ENCODE results near the gene MEIS2.

Gene MEIS2

GRCh38 chr15:37100109-37100965 lies at the start of gene MEIS2:
Gene MEIS2 (minus strand): TSS chr15:37100549. CDS start chr15:37099466, 1,083 bp downstream.
- peak within 1 kb of the TSS; percentile 94 for H3K27ac ChIP-seq (ENCODE audit: low read length)
- H3K9me3 ChIP-seq (ENCODE audit: control insufficient read depth in 2 of 2, low read length in 2 of 2), result no peaks in the 10 kb centered on the region
- peak within 1 kb of the TSS; percentile 93 to 95 for H3K9ac ChIP-seq (ENCODE audit: low read length in 2 of 2)
- peaks cover 20% of the 10 kb centered on the region for H3K4me1 ChIP-seq (ENCODE audit: control insufficient read depth, insufficient read depth, low read length)
- H3K4me3 ChIP-seq (ENCODE audit: low read length in 2 of 2), result peak within 1 kb of the TSS; percentile 91 to 96
- H3K27me3 ChIP-seq (ENCODE audit: control insufficient read depth in 1 of 2, insufficient read depth in 2 of 2, low read length in 2 of 2), result no peaks in the 10 kb centered on the region
- no peaks in the 10 kb centered on the region for H3K36me3 ChIP-seq (ENCODE audit: control insufficient read depth in 2 of 2, insufficient read depth in 2 of 2, low read length in 2 of 2)

- H3K9me3 ChIP-seq (ENCODE audit: control insufficient read depth in 2 of 2, low read length in 2 of 2), result no peaks in the 10 kb centered on the region
- no peak overlapping the region for H3K4me3 ChIP-seq (ENCODE audit: low read length in 2 of 2)
- H3K9ac ChIP-seq (ENCODE audit: low read length in 2 of 2), result no peak overlapping the region
- no peaks in the 10 kb centered on the region for H3K27me3 ChIP-seq (ENCODE audit: control insufficient read depth in 1 of 2, insufficient read depth in 2 of 2, low read length in 2 of 2)
- H3K36me3 ChIP-seq (ENCODE audit: control insufficient read depth in 2 of 2, insufficient read depth in 2 of 2, low read length in 2 of 2), result no peaks in the 10 kb centered on the region
- no peaks in the 10 kb centered on the region for H3K4me1 ChIP-seq (ENCODE audit: control insufficient read depth, insufficient read depth, low read length)
- no peak overlapping the region for H3K27ac ChIP-seq (ENCODE audit: low read length)
Observed at GRCh38 chr15:37149146-37149545, 48.8 kb upstream of the MEIS2 start.

GRCh38 chr15:37148714-37149113 lies 48.4 kb upstream of the MEIS2 start:
- Histone ChIP-seq H3K9me3 (ENCODE audit: control insufficient read depth in 2 of 2, low read length in 2 of 2) (no peaks in the 10 kb centered on the region), H3K9ac (ENCODE audit: low read length in 2 of 2) (no peak overlapping the region), H3K27me3 (ENCODE audit: control insufficient read depth in 1 of 2, insufficient read depth in 2 of 2, low read length in 2 of 2) (no peaks in the 10 kb centered on the region), H3K36me3 (ENCODE audit: control insufficient read depth in 2 of 2, insufficient read depth in 2 of 2, low read length in 2 of 2) (no peaks in the 10 kb centered on the region), H3K4me3 (ENCODE audit: low read length in 2 of 2) (no peak overlapping the region), H3K4me1 (ENCODE audit: control insufficient read depth, insufficient read depth, low read length) (no peaks in the 10 kb centered on the region), H3K27ac (ENCODE audit: low read length) (no peak overlapping the region)

GRCh38 chr15:37143351-37143750 lies 43.0 kb upstream of the MEIS2 start:
- Histone ChIP-seq H3K36me3 (ENCODE audit: control insufficient read depth in 2 of 2, insufficient read depth in 2 of 2, low read length in 2 of 2) (no peaks in the 10 kb centered on the region), H3K4me1 (ENCODE audit: control insufficient read depth, insufficient read depth, low read length) (no peaks in the 10 kb centered on the region)

GRCh38 chr15:37142371-37142770 lies 42.0 kb upstream of the MEIS2 start:
- H3K36me3 ChIP-seq (ENCODE audit: control insufficient read depth in 2 of 2, insufficient read depth in 2 of 2, low read length in 2 of 2), result no peaks in the 10 kb centered on the region
- no peaks in the 10 kb centered on the region for H3K4me1 ChIP-seq (ENCODE audit: control insufficient read depth, insufficient read depth, low read length)
- H3K27ac ChIP-seq (ENCODE audit: low read length), result no peak overlapping the region
- H3K4me3 ChIP-seq (ENCODE audit: low read length in 2 of 2), result no peak overlapping the region
- no peaks in the 10 kb centered on the region for H3K27me3 ChIP-seq (ENCODE audit: control insufficient read depth in 1 of 2, insufficient read depth in 2 of 2, low read length in 2 of 2)
- H3K9ac ChIP-seq (ENCODE audit: low read length in 2 of 2), result no peak overlapping the region
- H3K9me3 ChIP-seq (ENCODE audit: control insufficient read depth in 2 of 2, low read length in 2 of 2), result no peaks in the 10 kb centered on the region

More at GRCh38 chr15:37143351-37143750, 43.0 kb upstream of the MEIS2 start:
- Histone ChIP-seq H3K27me3 (ENCODE audit: control insufficient read depth in 1 of 2, insufficient read depth in 2 of 2, low read length in 2 of 2) (no peaks in the 10 kb centered on the region), H3K9ac (ENCODE audit: low read length in 2 of 2) (no peak overlapping the region), H3K4me3 (ENCODE audit: low read length in 2 of 2) (no peak overlapping the region), H3K27ac (ENCODE audit: low read length) (no peak overlapping the region), H3K9me3 (ENCODE audit: control insufficient read depth in 2 of 2, low read length in 2 of 2) (no peaks in the 10 kb centered on the region)

- Histone ChIP-seq H3K27me3 (ENCODE audit: control insufficient read depth in 1 of 2, insufficient read depth in 2 of 2, low read length in 2 of 2) (no peaks in the 10 kb centered on the region), H3K27ac (ENCODE audit: low read length) (no peak overlapping the region), H3K9ac (ENCODE audit: low read length in 2 of 2) (no peak overlapping the region), H3K9me3 (ENCODE audit: control insufficient read depth in 2 of 2, low read length in 2 of 2) (no peaks in the 10 kb centered on the region), H3K36me3 (ENCODE audit: control insufficient read depth in 2 of 2, insufficient read depth in 2 of 2, low read length in 2 of 2) (no peaks in the 10 kb centered on the region), H3K4me1 (ENCODE audit: control insufficient read depth, insufficient read depth, low read length) (no peaks in the 10 kb centered on the region), H3K4me3 (ENCODE audit: low read length in 2 of 2) (no peak overlapping the region)
Observed at GRCh38 chr15:37140531-37141058, 40.2 kb upstream of the MEIS2 start.

GRCh38 chr15:37138591-37139215 lies 38.4 kb upstream of the MEIS2 start:
- no peaks in the 10 kb centered on the region for H3K36me3 ChIP-seq (ENCODE audit: control insufficient read depth in 2 of 2, insufficient read depth in 2 of 2, low read length in 2 of 2)
- no peaks in the 10 kb centered on the region for H3K27me3 ChIP-seq (ENCODE audit: control insufficient read depth in 1 of 2, insufficient read depth in 2 of 2, low read length in 2 of 2)
- no peaks in the 10 kb centered on the region for H3K4me1 ChIP-seq (ENCODE audit: control insufficient read depth, insufficient read depth, low read length)
- no peak overlapping the region for H3K4me3 ChIP-seq (ENCODE audit: low read length in 2 of 2)
- no peak overlapping the region for H3K27ac ChIP-seq (ENCODE audit: low read length)
- no peaks in the 10 kb centered on the region for H3K9me3 ChIP-seq (ENCODE audit: control insufficient read depth in 2 of 2, low read length in 2 of 2)
- no peak overlapping the region for H3K9ac ChIP-seq (ENCODE audit: low read length in 2 of 2)

GRCh38 chr15:37137221-37137620 lies 36.9 kb upstream of the MEIS2 start:
- no peak overlapping the region for H3K27ac ChIP-seq (ENCODE audit: low read length)
- no peaks in the 10 kb centered on the region for H3K27me3 ChIP-seq (ENCODE audit: control insufficient read depth in 1 of 2, insufficient read depth in 2 of 2, low read length in 2 of 2)
- H3K9me3 ChIP-seq (ENCODE audit: control insufficient read depth in 2 of 2, low read length in 2 of 2), result no peaks in the 10 kb centered on the region
- H3K36me3 ChIP-seq (ENCODE audit: control insufficient read depth in 2 of 2, insufficient read depth in 2 of 2, low read length in 2 of 2), result no peaks in the 10 kb centered on the region
- no peaks in the 10 kb centered on the region for H3K4me1 ChIP-seq (ENCODE audit: control insufficient read depth, insufficient read depth, low read length)
- H3K9ac ChIP-seq (ENCODE audit: low read length in 2 of 2), result no peak overlapping the region
- no peak overlapping the region for H3K4me3 ChIP-seq (ENCODE audit: low read length in 2 of 2)

GRCh38 chr15:37136666-37137065 lies 36.3 kb upstream of the MEIS2 start:
- Histone ChIP-seq H3K4me3 (ENCODE audit: low read length in 2 of 2) (no peak overlapping the region), H3K9ac (ENCODE audit: low read length in 2 of 2) (no peak overlapping the region), H3K4me1 (ENCODE audit: control insufficient read depth, insufficient read depth, low read length) (no peaks in the 10 kb centered on the region), H3K27me3 (ENCODE audit: control insufficient read depth in 1 of 2, insufficient read depth in 2 of 2, low read length in 2 of 2) (no peaks in the 10 kb centered on the region), H3K9me3 (ENCODE audit: control insufficient read depth in 2 of 2, low read length in 2 of 2) (no peaks in the 10 kb centered on the region), H3K36me3 (ENCODE audit: control insufficient read depth in 2 of 2, insufficient read depth in 2 of 2, low read length in 2 of 2) (no peaks in the 10 kb centered on the region), H3K27ac (ENCODE audit: low read length) (no peak overlapping the region)

GRCh38 chr15:37135225-37135624 lies 34.9 kb upstream of the MEIS2 start:
- Histone ChIP-seq H3K9ac (ENCODE audit: low read length in 2 of 2) (no peak overlapping the region), H3K27me3 (ENCODE audit: control insufficient read depth in 1 of 2, insufficient read depth in 2 of 2, low read length in 2 of 2) (no peaks in the 10 kb centered on the region), H3K4me1 (ENCODE audit: control insufficient read depth, insufficient read depth, low read length) (no peaks in the 10 kb centered on the region), H3K9me3 (ENCODE audit: control insufficient read depth in 2 of 2, low read length in 2 of 2) (no peaks in the 10 kb centered on the region), H3K27ac (ENCODE audit: low read length) (no peak overlapping the region), H3K36me3 (ENCODE audit: control insufficient read depth in 2 of 2, insufficient read depth in 2 of 2, low read length in 2 of 2) (no peaks in the 10 kb centered on the region), H3K4me3 (ENCODE audit: low read length in 2 of 2) (no peak overlapping the region)

GRCh38 chr15:37134699-37135131 lies 34.4 kb upstream of the MEIS2 start:
- Histone ChIP-seq H3K27me3 (ENCODE audit: control insufficient read depth in 1 of 2, insufficient read depth in 2 of 2, low read length in 2 of 2) (no peaks in the 10 kb centered on the region), H3K36me3 (ENCODE audit: control insufficient read depth in 2 of 2, insufficient read depth in 2 of 2, low read length in 2 of 2) (no peaks in the 10 kb centered on the region), H3K4me1 (ENCODE audit: control insufficient read depth, insufficient read depth, low read length) (no peaks in the 10 kb centered on the region), H3K27ac (ENCODE audit: low read length) (no peak overlapping the region), H3K9me3 (ENCODE audit: control insufficient read depth in 2 of 2, low read length in 2 of 2) (no peaks in the 10 kb centered on the region), H3K9ac (ENCODE audit: low read length in 2 of 2) (no peak overlapping the region), H3K4me3 (ENCODE audit: low read length in 2 of 2) (no peak overlapping the region)

Data from stomach smooth muscle (tissue), 2 donors.